Astrocyte (in vitro differentiated cells and primary cell): Measurements from ENCODE around the gene IL1RL2. TPM values are rescaled to one million over a fixed set of nuclear protein-coding genes. Genes with fewer than 3 reads are reported as not detected.

ENCODE experiments used
- DNase-seq: peaks from one replicate; pipeline ENCODE4 v3.0.0-alpha.2; 2010; ENCODE audit warnings: low read depth
- FAIRE-seq: peaks from 2 replicates; lab custom pipeline; 2011; peaks lifted over from hg19 to GRCh38; lab: Jason Lieb, UNC
- H2AFZ ChIP-seq: 2 replicates; pipeline ENCODE4 v1.6.0; 2012; ENCODE audit warnings: low read depth, low read length, inconsistent platforms
- H3K27ac ChIP-seq: 2 replicates; pipeline ENCODE4 v1.5.1; 2011; ENCODE audit warnings: low read depth, low read length, inconsistent platforms
- H3K27me3 ChIP-seq: 2 replicates; pipeline ENCODE4 v1.6.0; 2011; ENCODE audit warnings: low read length, inconsistent platforms; ENCODE audit not compliant: insufficient read depth
- H3K36me3 ChIP-seq: 2 replicates; pipeline ENCODE4 v1.5.1; 2011; ENCODE audit warnings: low read length, inconsistent platforms; ENCODE audit not compliant: insufficient read depth
- H3K4me1 ChIP-seq: 2 replicates; pipeline ENCODE4 v1.5.1; 2011; ENCODE audit warnings: low read length, inconsistent platforms; ENCODE audit not compliant: insufficient read depth
- H3K4me2 ChIP-seq: 2 replicates; pipeline ENCODE4 v1.6.0; 2012; ENCODE audit warnings: low read length, inconsistent platforms
- H3K4me3 ChIP-seq: 2 replicates; pipeline ENCODE4 v1.5.1; 2011; ENCODE audit warnings: low read depth, mild to moderate bottlenecking, low read length, inconsistent platforms; ENCODE audit not compliant: insufficient read depth
- H3K79me2 ChIP-seq: 2 replicates; pipeline ENCODE4 v1.6.0; 2012; ENCODE audit warnings: mild to moderate bottlenecking, low read length, inconsistent platforms; ENCODE audit not compliant: insufficient read depth
- H3K9ac ChIP-seq: 2 replicates; pipeline ENCODE4 v1.6.0; 2012; ENCODE audit warnings: mild to moderate bottlenecking, low read length, inconsistent platforms
- H3K9me3 ChIP-seq: 2 replicates; pipeline ENCODE4 v1.5.1; 2012; ENCODE audit warnings: low read depth, mild to moderate bottlenecking, low read length, inconsistent platforms; ENCODE audit not compliant: insufficient read depth
- H4K20me1 ChIP-seq: 2 replicates; pipeline ENCODE4 v1.6.0; 2012; ENCODE audit warnings: low read length, inconsistent platforms; ENCODE audit not compliant: insufficient read depth
- H3K27ac Mint-ChIP-seq: one replicate; pipeline ENCODE4 v1.8.0; 2021; ENCODE audit warnings: mild to moderate bottlenecking, mixed read lengths; ENCODE audit not compliant: unreplicated experiment
- H3K27me3 Mint-ChIP-seq: one replicate; pipeline ENCODE4 v1.8.0; 2021; ENCODE audit warnings: low read depth, mixed read lengths; ENCODE audit not compliant: unreplicated experiment
- H3K36me3 Mint-ChIP-seq: one replicate; pipeline ENCODE4 v1.8.0; 2021; ENCODE audit warnings: low read depth, mixed read lengths; ENCODE audit not compliant: unreplicated experiment
- H3K4me1 Mint-ChIP-seq: one replicate; pipeline ENCODE4 v1.8.0; 2021; ENCODE audit warnings: low read depth, mixed read lengths; ENCODE audit not compliant: unreplicated experiment
- H3K4me3 Mint-ChIP-seq: one replicate; pipeline ENCODE4 v1.8.0; 2021; ENCODE audit warnings: mild to moderate bottlenecking, moderate library complexity, mixed read lengths; ENCODE audit not compliant: unreplicated experiment
- H3K9me3 Mint-ChIP-seq: one replicate; pipeline ENCODE4 v1.8.0; 2021; ENCODE audit warnings: mild to moderate bottlenecking, mixed read lengths; ENCODE audit not compliant: unreplicated experiment
- CTCF ChIP-seq: IDR thresholded peaks from 2 replicates; pipeline ENCODE4 v1.5.1; 2011; ENCODE audit warnings: low read depth, mild to moderate bottlenecking, inconsistent platforms, low read length, moderate library complexity; ENCODE audit not compliant: insufficient read depth
- EZH2 ChIP-seq: IDR thresholded peaks from 2 replicates; pipeline ENCODE4 v1.6.1; 2012; ENCODE audit warnings: mild to moderate bottlenecking, low read length, inconsistent platforms; ENCODE audit not compliant: insufficient read depth
- total RNA-seq: library from RNA; stranded (reverse); gene quantifications from 2 replicates; pipeline ENCODE4 v1.2.1, GENCODE V29; 2021

Gene IL1RL2
- total RNA-seq, 1 donor from 2014 or later, result 0.43 TPM

DNA sequence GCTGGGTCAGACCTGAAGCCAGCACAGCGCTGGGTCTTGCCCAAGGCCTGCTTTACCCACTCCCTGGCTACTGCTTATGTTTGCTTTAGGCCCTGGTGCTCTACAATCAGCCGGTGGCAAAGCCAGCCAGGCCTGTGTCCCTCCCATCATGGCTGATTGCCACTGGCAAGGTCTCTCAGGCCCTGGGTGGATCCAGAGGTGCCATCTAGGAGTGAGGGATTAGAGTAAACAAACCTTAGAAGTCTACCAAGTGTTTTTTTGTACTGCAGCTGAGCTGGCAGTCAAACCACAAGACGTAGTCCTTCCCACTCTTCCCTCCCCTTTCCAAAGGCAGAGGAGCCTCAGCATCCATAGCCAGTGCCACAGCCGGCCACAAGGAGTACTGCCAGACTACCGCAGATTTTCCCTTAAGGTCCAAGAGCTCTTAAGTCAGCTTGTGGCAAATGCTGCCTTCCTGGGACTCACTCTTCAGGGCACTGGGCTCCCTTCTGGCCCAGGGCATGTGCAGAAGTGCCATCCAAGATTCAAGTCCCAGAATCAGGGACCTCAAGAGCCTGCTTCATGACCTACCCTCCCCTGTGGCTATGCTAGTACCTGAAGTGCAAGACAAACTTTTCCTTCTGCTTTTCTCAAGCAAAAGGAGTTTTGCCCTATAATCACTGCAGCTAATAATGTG, 20.0 kb downstream of the IL1RL2 start:
- Histone ChIP-seq H3K9me3 (no peaks in the 10 kb centered on the region), H3K27me3 (no peaks in the 10 kb centered on the region), H2AFZ (no peak overlapping the region), H3K4me3 (no peak overlapping the region), H3K4me2 (no peak overlapping the region), H3K36me3 (no peaks in the 10 kb centered on the region), H3K4me1 (no peaks in the 10 kb centered on the region), H3K9ac (no peak overlapping the region), H4K20me1 (no peaks in the 10 kb centered on the region), H3K27ac (no peak overlapping the region), H3K79me2 (no peaks in the 10 kb centered on the region)
- no peaks in the 10 kb centered on the region for H3K36me3 Mint-ChIP-seq
- no peak for TF ChIP-seq EZH2
- TF ChIP-seq CTCF, result no peak
- FAIRE-seq (no peak), DNase-seq (no peak)
- H3K9me3 Mint-ChIP-seq, result peaks cover 2% of the 10 kb centered on the region
- H3K4me1 Mint-ChIP-seq, result peaks cover 4% of the 10 kb centered on the region
- H3K4me3 Mint-ChIP-seq, result no peak overlapping the region
- H3K27ac Mint-ChIP-seq, result no peak overlapping the region
- H3K27me3 Mint-ChIP-seq, result no peaks in the 10 kb centered on the region

DNA sequence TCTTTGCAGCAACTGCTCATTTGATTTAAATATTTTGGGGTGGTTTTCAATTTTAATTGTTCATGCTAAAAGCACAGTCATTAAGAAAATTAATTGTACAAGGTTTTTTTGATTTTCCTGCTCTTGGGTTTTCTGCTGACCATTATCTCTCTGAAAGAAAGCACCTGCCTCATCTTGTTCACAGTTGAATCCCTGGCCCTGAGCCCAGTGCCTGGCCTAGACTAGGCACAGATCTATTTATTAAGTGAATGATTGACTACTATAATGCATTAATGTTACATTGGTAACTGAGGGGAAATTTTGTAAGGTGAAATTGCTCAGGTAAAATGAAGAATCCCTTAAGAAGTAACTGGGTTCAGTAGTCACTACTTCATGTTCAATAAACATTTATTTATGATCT, 22.0 kb downstream of the IL1RL2 start:
- H3K4me3 Mint-ChIP-seq, result no peak overlapping the region

More for the DNA sequence above, 22.0 kb downstream of the IL1RL2 start:
- Histone ChIP-seq H3K79me2 (no peaks in the 10 kb centered on the region), H3K36me3 (no peaks in the 10 kb centered on the region), H2AFZ (no peak overlapping the region), H3K4me1 (no peaks in the 10 kb centered on the region), H3K4me2 (no peak overlapping the region), H4K20me1 (no peaks in the 10 kb centered on the region), H3K27me3 (no peaks in the 10 kb centered on the region), H3K27ac (no peak overlapping the region), H3K9me3 (no peaks in the 10 kb centered on the region), H3K4me3 (no peak overlapping the region), H3K9ac (no peak overlapping the region)
- no peaks in the 10 kb centered on the region for H3K36me3 Mint-ChIP-seq
- H3K27me3 Mint-ChIP-seq, result no peaks in the 10 kb centered on the region
- DNase-seq, result no peak
- H3K27ac Mint-ChIP-seq, result no peak overlapping the region
- H3K4me1 Mint-ChIP-seq, result peaks cover 4% of the 10 kb centered on the region
- no peak for FAIRE-seq
- TF ChIP-seq EZH2, result no peak
- no peak for TF ChIP-seq CTCF
- H3K9me3 Mint-ChIP-seq, result peaks cover 2% of the 10 kb centered on the region
